ENCODE data around the gene RCE1. TPM values are rescaled to one million over a fixed set of nuclear protein-coding genes. Genes with fewer than 3 reads are reported as not detected.

The RCE1 gene
- total RNA-seq, 1 donor from 2014 or later: 21.2 TPM

- no peak for DNase-seq (ENCODE audit: low spot score)
Measured at GRCh38 chr11:66845143-66845875, 2.1 kb downstream of the RCE1 start.

- DNase-seq (ENCODE audit: low spot score): no peak
Measured at GRCh38 chr11:66845876-66846212, 2.6 kb downstream of the RCE1 start.

GRCh38 chr11:66846671-66847091 lies 3.4 kb downstream of the RCE1 start:
- no peak for DNase-seq (ENCODE audit: low spot score)

- no peak for DNase-seq (ENCODE audit: low spot score)
Measured at GRCh38 chr11:66847461-66848232, 4.4 kb downstream of the RCE1 start.

DNA sequence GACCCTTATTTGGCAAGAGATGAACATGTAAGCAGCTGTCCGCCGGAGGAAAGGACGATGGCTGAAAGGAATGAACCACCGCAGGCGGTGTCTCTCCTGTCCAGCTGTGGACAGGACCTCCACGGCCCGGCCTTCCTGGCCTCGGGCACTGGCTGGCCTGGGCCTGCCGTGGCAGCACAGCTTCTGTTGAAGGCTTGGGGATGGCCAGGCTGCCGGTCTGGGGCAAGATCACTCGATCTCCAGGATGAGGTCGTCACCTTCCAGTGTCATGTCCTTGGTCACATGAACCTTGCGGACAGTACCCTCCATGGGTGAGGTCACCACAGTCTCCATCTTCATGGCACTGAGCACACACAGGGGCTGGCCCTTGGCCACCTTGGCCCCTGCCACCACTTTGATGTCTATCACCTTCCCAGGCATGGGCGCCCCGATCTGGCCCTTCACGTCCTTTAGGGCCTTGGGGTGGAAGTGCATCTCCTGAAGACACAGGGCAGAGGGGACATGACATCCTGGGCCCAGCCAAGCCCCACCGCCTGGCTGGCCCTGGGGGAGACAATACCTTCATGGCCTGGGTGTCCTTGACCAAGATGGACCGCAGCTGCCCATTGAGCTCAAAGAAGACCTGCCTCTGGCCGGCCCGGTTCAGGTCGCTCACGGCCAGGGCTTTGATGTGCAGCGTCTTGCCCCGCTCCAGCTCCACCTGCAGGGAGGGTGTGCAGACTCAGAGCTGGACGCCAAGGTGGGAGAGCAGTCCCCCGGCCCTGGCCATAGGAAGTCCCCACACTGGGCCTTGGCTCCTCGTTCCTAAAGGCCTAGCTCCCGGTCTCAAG lies 5.6 kb downstream of the RCE1 start:
- no peak for DNase-seq (ENCODE audit: low spot score)

DNA sequence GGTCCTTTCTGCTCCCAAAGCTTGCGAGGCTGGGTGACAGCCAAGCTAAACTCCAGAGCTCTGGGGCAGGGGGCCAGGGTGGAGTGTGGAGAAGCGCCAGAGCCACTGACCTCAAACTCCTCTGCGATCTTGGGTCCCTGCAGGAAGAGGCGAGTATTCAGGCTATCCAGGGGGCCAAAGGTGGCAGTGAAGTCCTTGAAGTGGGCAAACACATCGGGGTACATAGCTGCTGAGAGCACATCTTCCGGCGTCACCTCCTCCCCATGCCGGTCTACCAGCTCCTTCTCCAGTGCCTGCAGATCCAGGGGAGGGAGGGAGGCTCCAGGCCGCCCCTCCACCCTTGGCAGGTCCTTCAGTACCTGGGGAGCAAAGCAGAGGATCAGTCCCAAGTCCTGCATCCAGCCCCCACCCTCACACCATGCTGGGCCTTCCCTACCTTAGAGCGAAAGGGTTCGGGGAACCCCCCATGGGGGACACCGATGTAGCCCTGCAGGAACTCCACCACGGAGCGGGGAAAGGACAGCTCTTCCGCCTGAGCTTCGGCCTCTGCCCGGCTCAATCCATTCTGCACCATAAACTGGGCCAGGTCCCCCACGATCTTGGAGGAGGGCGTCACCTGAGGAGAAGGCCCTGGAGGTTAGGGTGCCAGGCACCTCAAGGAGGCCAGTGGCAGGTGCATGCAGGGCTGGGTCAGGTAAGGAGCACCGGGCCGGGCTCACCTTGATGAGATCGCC lies 6.4 kb downstream of the RCE1 start:
- DNase-seq (ENCODE audit: low spot score): no peak

GRCh38 chr11:66850235-66850587 lies 7.0 kb downstream of the RCE1 start:
- no peak for DNase-seq (ENCODE audit: low spot score)

DNA sequence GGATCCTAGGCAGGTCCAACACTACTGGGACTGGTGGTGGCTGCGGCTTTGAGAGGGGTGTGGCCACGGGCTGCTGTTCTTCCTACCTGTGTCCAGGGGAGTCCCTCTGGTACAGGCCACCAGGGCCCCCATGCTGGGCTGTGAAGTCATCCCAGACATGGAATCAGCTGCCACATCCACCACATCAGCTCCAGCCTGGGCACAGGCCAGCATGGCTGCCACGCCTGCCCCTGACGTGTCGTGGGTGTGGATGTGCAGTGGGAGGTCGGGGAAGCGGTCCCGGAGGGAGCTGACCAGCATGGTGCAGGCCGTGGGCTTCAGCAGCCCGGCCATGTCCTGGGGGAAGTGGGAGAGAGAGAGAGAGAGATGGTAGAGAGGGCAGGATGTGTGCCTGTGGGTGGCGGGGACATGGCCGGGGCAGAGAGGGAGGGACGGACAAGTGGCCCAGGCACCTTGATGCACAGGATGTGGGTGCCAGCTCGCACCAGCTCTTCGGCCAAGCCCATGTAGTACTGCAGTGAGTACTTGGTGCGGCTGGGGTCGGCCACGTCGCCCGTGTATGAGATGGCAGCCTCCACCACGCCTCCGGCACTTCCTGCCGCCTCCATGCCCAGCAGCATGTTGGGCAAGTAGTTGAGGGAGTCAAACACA lies 7.5 kb downstream of the RCE1 start:
- DNase-seq (ENCODE audit: low spot score): no peak

- DNase-seq (ENCODE audit: low spot score): no peak
Measured at GRCh38 chr11:66851239-66851596, 8.0 kb downstream of the RCE1 start.

GRCh38 chr11:66851698-66852465 lies 8.6 kb downstream of the RCE1 start:
- DNase-seq (ENCODE audit: low spot score): no peak

- no peak for DNase-seq (ENCODE audit: low spot score)
Measured at GRCh38 chr11:66852466-66853241, 9.4 kb downstream of the RCE1 start.

DNA sequence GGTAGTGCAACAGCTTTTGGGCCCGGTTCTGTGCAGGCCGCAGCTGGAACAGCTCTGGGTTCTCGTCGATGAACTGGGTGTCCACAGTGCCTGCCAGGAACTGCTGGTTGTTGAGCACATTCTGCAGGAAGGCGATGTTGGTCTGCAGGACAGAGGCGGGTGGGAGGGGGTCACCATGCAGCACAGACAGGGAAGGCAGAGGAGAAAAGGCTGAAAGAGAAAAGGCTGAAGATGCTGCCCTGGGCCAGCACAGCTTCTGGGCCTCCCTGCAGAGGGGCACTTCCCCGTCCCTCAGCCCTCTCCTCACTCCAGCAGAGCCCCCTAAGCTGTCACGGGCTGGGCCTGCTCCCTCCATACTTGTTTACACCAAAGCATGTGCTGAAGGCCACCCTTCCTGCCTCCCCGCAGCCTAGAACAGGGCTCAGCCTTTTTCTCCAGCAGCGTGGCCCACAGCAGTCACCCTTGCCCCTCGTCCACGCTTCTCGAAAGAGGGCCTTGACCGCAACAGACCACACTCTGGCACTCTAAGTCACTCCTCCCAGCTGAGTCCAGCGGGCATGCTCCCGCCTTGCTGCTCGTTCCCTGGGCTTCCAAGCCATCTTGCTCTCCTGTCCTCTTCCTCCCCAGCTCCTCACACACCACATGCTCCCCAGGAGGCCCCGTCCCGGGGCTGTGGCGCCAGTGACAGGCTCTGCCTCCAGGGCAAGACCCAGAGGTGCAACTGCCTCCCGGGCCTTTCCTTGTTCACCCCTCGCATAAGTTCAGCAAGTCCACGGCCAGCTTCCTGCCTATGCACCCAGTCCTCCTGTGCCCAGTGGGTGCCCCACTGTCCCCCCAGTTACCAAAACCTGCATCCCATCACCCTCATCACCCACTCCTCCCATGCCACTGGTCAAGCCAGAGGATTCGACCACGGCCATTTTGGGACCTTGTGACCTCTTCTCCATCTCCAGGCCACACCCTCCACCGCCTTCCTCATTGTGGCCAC lies 10.3 kb downstream of the RCE1 start:
- DNase-seq (ENCODE audit: low spot score): no peak

- no peak for DNase-seq (ENCODE audit: low spot score)
Measured at GRCh38 chr11:66854231-66854661, 11.0 kb downstream of the RCE1 start.

DNA sequence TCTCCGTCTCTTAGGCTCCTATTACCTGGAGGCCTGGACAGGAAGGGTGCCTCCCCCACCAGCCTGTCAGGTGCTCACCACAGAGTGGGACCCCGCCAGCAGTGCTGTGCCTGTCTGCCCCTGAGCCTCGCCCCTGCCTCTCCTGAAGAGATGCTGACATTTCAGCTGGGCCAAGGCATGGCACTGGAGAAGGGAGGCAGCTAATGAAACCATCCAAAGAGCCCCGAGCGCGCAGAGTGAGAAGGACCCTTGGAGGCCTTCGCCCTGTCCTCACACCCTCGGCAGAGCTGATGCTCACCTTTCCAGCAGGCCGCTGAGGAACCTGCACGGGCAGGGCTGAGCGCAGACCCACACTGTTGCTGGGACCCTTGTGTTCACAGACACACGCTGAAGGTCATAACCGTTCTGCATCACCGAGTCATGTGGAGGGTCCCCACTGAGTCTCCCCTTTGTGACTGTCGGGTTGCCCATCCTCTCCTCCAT lies 11.5 kb downstream of the RCE1 start:
- no peak for DNase-seq (ENCODE audit: low spot score)

GRCh38 chr11:66855574-66856495 lies 12.6 kb downstream of the RCE1 start:
- DNase-seq (ENCODE audit: low spot score): peak; percentile 92

DNA sequence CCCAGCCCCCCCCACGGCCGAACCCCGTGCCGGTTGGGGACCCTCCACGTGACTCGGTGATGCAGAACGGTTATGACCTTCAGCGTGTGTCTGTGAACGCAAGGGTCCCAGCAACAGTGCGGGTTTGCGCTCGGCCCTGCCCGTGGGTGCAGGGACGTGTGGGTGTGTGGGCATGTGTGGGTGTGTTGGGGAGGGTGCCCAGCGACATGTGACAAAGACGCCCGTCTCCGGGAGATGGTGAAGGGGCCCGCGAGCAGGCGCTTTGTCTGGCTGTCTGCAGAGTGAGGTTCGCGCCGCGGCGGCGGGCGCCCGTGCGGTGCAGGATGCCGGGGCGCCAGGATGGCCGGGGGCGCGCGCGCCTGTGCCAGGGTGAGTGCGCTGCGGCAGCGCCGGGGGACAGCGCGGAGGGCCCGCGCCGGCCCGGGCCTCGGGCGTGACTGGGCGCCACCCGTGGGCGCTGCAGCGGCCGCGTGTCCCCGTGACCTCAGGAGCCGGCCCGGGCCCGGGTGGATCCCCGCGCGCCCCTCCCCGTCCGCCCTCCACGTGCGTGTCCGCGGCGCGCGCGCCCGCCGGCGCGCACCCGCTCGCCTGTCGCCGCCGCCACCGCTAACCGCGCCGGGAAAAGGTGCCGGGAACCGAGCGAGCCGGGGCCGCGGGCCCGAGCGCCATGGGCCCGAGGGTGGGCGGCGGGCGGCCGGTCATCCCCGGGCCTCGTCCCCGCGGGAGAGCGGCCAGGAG lies 13.4 kb downstream of the RCE1 start, which contains the start of gene LRFN4:
LRFN4 (plus strand) TSS at position 569 of the 738 bp plus-strand sequence. CDS start 681 bp downstream, outside the sequence.
- DNase-seq (ENCODE audit: low spot score): no peak

All from mucosa of gallbladder (tissue), 1 donor.